ENCODE results near the gene MPL. TPM values are rescaled to one million over a fixed set of nuclear protein-coding genes. Genes with fewer than 3 reads are reported as not detected.

The MPL gene
- total and polyA plus RNA-seq, 2 of the 8 experiments (the other 6 are each of a cell fraction or from before 2014, with no cell fraction given): 0.08 TPM; not detected in 1

DNA sequence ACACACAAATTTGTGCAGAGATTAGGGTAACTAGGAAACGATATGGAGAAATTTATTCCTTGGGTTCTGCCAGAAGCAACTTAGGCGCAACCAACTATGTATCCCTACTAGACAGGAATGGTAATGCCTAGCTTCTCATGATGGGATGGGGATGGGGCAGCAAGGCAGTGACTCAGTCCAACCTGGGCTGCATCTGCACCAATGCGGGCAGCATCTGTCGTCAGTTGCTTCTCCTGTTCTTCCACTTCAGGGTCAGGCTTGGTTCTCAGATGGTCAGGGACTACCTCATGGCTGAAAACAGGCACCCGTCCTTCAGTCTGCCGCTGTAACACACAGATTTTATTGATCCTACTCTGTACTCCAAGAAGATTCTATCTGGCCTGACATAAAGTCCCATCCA lies 49.1 kb downstream of the MPL start:
- Histone ChIP-seq H3K23ac (ENCODE audit: insufficient read length) (no peak overlapping the region), H3K4me3 (ENCODE audit: extremely low read depth in 1 of 4, insufficient read depth in 2 of 4, low read depth in 3 of 4, low read length in 4 of 4) (no peak overlapping the region), H3K9ac (replicated peaks in 1 of 4; ENCODE audit: extremely low read depth in 1 of 4, low read depth in 3 of 4, low read length in 3 of 4) (no peak overlapping the region; a peak in 1 of 7 replicates), H2AFZ (ENCODE audit: low read length) (no peak overlapping the region), H3K27me3 (replicated peaks in 1 of 4; ENCODE audit: control insufficient read depth in 3 of 4, extremely low read depth in 1 of 4, insufficient read depth in 3 of 4, low read length in 3 of 4) (no peaks in the 10 kb centered on the region), H2BK20ac (ENCODE audit: low read length) (no peak overlapping the region), H4K8ac (ENCODE audit: extremely low read depth, insufficient read depth, low read length) (no peak overlapping the region), H3K9me3 (ENCODE audit: insufficient read depth in 2 of 2, low read depth in 1 of 2, low read length in 1 of 2) (no peaks in the 10 kb centered on the region), H2BK120ac (replicated peaks; ENCODE audit: low read depth, low read length) (no peak overlapping the region), H2BK12ac (ENCODE audit: low read depth, low read length) (no peak overlapping the region), H3K23me2 (ENCODE audit: low read depth, low read length) (peaks cover 3% of the 10 kb centered on the region), H3K4me2 (ENCODE audit: insufficient read depth in 1 of 2, low read depth in 2 of 2, low read length in 2 of 2) (no peak overlapping the region), H4K5ac (ENCODE audit: insufficient read length, low read depth, low read length) (no peak overlapping the region), H3K4me1 (replicated peaks in 1 of 4; ENCODE audit: control insufficient read depth in 3 of 4, insufficient read depth in 4 of 4, low read length in 3 of 4) (peaks cover 0 to 8% (median 4%) of the 10 kb centered on the region in 4 experiments; a peak in 4 of 7 replicates), H3K4ac (replicated peaks; ENCODE audit: insufficient read length, low read depth, low read length) (no peak overlapping the region), H4K91ac (replicated peaks; ENCODE audit: insufficient read length, low read length) (no peak overlapping the region), H2AK5ac (ENCODE audit: low read depth, low read length) (no peak overlapping the region), H3K36me3 (ENCODE audit: control insufficient read depth in 2 of 4, insufficient read depth in 4 of 4, low read length in 3 of 4) (peaks cover 9 to 51% (median 37%) of the 10 kb centered on the region in 4 experiments), H3K27ac (ENCODE audit: low read depth, low read length) (no peak overlapping the region), H2BK5ac (ENCODE audit: low read depth, low read length) (no peak overlapping the region), H2BK15ac (ENCODE audit: low read length) (no peak overlapping the region), H3K18ac (ENCODE audit: extremely low read depth, low read length) (no peak overlapping the region), H3K14ac (ENCODE audit: insufficient read length) (no peak overlapping the region), H3K56ac (replicated peaks; ENCODE audit: insufficient read length, low read depth, low read length) (no peak overlapping the region), H4K20me1 (replicated peaks in 1 of 2; ENCODE audit: control insufficient read depth in 1 of 2, insufficient read depth in 2 of 2, low read length in 2 of 2) (peaks cover 1 to 4% of the 10 kb centered on the region in 2 experiments), H3K79me2 (ENCODE audit: control insufficient read depth in 1 of 2, insufficient read depth in 2 of 2, low read length in 2 of 2) (peaks cover 7 to 20% of the 10 kb centered on the region in 2 experiments; a peak in 3 of 4 replicates), H3K79me1 (ENCODE audit: low read depth, low read length) (peaks cover 2% of the 10 kb centered on the region; the same call in 1 of the 2 replicates)
- TF ChIP-seq RBBP5 (IDR thresholded peaks at IDR 0.05; ENCODE audit: borderline replicate concordance, low read depth, low read length) (no peak), SAP30 (IDR thresholded peaks at IDR 0.05; ENCODE audit: insufficient read depth, insufficient replicate concordance, low read length) (no peak), CBX5 (IDR thresholded peaks at IDR 0.05; ENCODE audit: low read depth, low read length) (no peak), KDM4A (IDR thresholded peaks at IDR 0.05; ENCODE audit: low read depth, low read length, severe bottlenecking) (no peak), EP300 (IDR thresholded peaks at IDR 0.05; ENCODE audit: borderline replicate concordance in 1 of 2, low read depth in 2 of 2, low read length in 2 of 2) (no peak)
- 98% methylated on average over 6 of the region's 6 CpGs; no CpG with 5 or more reads in 1 of the 2 experiments for WGBS, 2 experiments (ENCODE audit: extremely low coverage in 1 of 2, insufficient coverage in 1 of 2, insufficient read length in 1 of 2, insufficient replicate concordance in 2 of 2, low coverage in 1 of 2, low lambda C conversion rate in 2 of 2, missing lambda C conversion rate in 1 of 2)
- FAIRE-seq (no peak), DNase-seq (ENCODE audit: low read depth in 1 of 2, low spot score in 2 of 2) (no peak)
- POLR2A ChIA-PET (ENCODE audit: partially characterized antibody): interaction anchor here (0.8 to 5.2 kb wide), 2 partner anchors 9 to 36 kb away, joined by 3 to 38 read pairs; no protein-coding TSS in a partner anchor
- CTCF ChIA-PET (ENCODE audit: partially characterized antibody): interaction anchor here (1.1 to 1.8 kb wide), 2 partner anchors 10 to 150 kb away, joined by 5 read pairs; no protein-coding TSS in a partner anchor
